SK-N-SH (cell line): ENCODE results near the gene ZNF688. TPM values are rescaled to one million over a fixed set of nuclear protein-coding genes. Genes with fewer than 3 reads are reported as not detected.
"Not testable (repeated sequence)": the region's sequence is repeated elsewhere in the genome, so short reads cannot be mapped to it uniquely, and the experiment has no call there.

ENCODE experiments used
- CTCF ChIA-PET: fragments of 300-600, 350-600 bp; formaldehyde crosslinking; extraction: SDS; loops from one replicate; lab custom pipeline; 2021; lab: Yijun Ruan, JAX
- POLR2A ChIA-PET: fragments of 350-600 bp; sonication (Branson Sonifier 250); formaldehyde crosslinking; extraction: SDS; loops from one replicate; lab custom pipeline; 2020; ENCODE audit warnings: antibody characterized with exemption, inconsistent platforms; lab: Yijun Ruan, JAX
- DNase-seq: peaks from one replicate; pipeline ENCODE4 v3.0.0; 2012
- H2AFZ ChIP-seq: fragments of 200-600 bp; sonication (generic); 2 replicates; pipeline ENCODE4 v1.8.1; 2016; ENCODE audit warnings: antibody characterized with exemption, mild to moderate bottlenecking, low read depth
- H3F3A ChIP-seq: fragments of 200-600 bp; sonication (generic); replicated peaks from 2 replicates; pipeline ENCODE3; 2016; ENCODE audit warnings: antibody characterized with exemption, mild to moderate bottlenecking; ENCODE audit not compliant: insufficient read depth
- H3K27ac ChIP-seq, 2 experiments: fragments of 200-500 bp in 1 of 2; fragments of 200-600 bp in 1 of 2; sonication (Bioruptor generic) in 1 of 2; sonication (generic), shearing (Covaris generic) in 1 of 2; 2 replicates each; pipeline versions ENCODE4 v1.5.1 to v1.6.1; 2014 to 2016; ENCODE audit warnings: low read depth in 2 of 2, inconsistent platforms in 1 of 2, low read length in 1 of 2, mild to moderate bottlenecking in 1 of 2, mixed read lengths in 1 of 2
- H3K27me3 ChIP-seq: fragments of 200-600 bp; sonication (generic), shearing (Covaris generic); 2 replicates; pipeline ENCODE4 v1.6.1; 2016; ENCODE audit warnings: mixed run types; ENCODE audit not compliant: insufficient read depth
- H3K36me3 ChIP-seq, 2 experiments: fragments of 200-500 bp in 1 of 2; fragments of 200-600 bp in 1 of 2; sonication (Bioruptor generic) in 1 of 2; sonication (generic) in 1 of 2; replicated peaks in 1 of 2; 2 replicates each; pipeline versions ENCODE3 to v1.5.1; 2014 to 2016; ENCODE audit warnings: low read length in 1 of 2, mild to moderate bottlenecking in 1 of 2; ENCODE audit not compliant: insufficient read depth in 2 of 2, control insufficient read depth in 1 of 2
- H3K4me1 ChIP-seq, 2 experiments: fragments of 200-500 bp in 1 of 2; fragments of 200-600 bp in 1 of 2; sonication (Bioruptor generic) in 1 of 2; sonication (generic), shearing (Covaris generic) in 1 of 2; 2 replicates each; pipeline versions ENCODE4 v1.5.1 to v1.6.1; 2014 to 2016; ENCODE audit warnings: low read depth in 1 of 2, low read length in 1 of 2, mixed run types in 1 of 2; ENCODE audit not compliant: insufficient read depth in 2 of 2, control insufficient read depth in 1 of 2
- H3K4me2 ChIP-seq: fragments of 200-600 bp; sonication (generic), shearing (Covaris generic); 2 replicates; pipeline ENCODE4 v1.6.1; 2017; ENCODE audit warnings: mixed run types
- H3K4me3 ChIP-seq, 2 experiments: fragments of 200-500 bp in 1 of 2; fragments of 200-600 bp in 1 of 2; sonication (Bioruptor generic) in 1 of 2; sonication (generic), shearing (Covaris generic) in 1 of 2; 2 replicates each; pipeline versions ENCODE4 v1.5.1 to v1.8.1; 2014 to 2016; ENCODE audit warnings: low read depth in 2 of 2, inconsistent platforms in 1 of 2, low read length in 1 of 2, mild to moderate bottlenecking in 1 of 2, mixed read lengths in 1 of 2, moderate library complexity in 1 of 2
- H3K79me2 ChIP-seq: fragments of 200-600 bp; sonication (generic); 2 replicates; pipeline ENCODE4 v1.8.1; 2017; ENCODE audit warnings: mild to moderate bottlenecking; ENCODE audit not compliant: insufficient read depth
- H3K9ac ChIP-seq: fragments of 200-600 bp; sonication (generic); 2 replicates; pipeline ENCODE4 v1.6.1; 2017; ENCODE audit warnings: mixed run types
- H3K9me2 ChIP-seq: fragments of 200-600 bp; sonication (generic); 2 replicates; pipeline ENCODE4 v1.6.1; 2017; ENCODE audit warnings: mixed run types
- H3K9me3 ChIP-seq: fragments of 200-600 bp; sonication (generic); 2 replicates; pipeline ENCODE4 v1.6.1; 2017; ENCODE audit warnings: mixed run types, mild to moderate bottlenecking, moderate library complexity
- H4K20me1 ChIP-seq: fragments of 200-600 bp; sonication (generic); 2 replicates; pipeline ENCODE4 v1.6.1; 2017; ENCODE audit warnings: mild to moderate bottlenecking, mixed run types; ENCODE audit not compliant: insufficient read depth
- GABPA ChIP-seq: IDR thresholded peaks from 2 replicates; pipeline ENCODE4 v1.4.0; 2012; ENCODE audit warnings: low read depth, mild to moderate bottlenecking
- GATA2 ChIP-seq: sonication (generic); formaldehyde crosslinking; IDR thresholded peaks from 2 replicates; pipeline ENCODE4 v1.5.0; 2020; ENCODE audit warnings: mild to moderate bottlenecking, missing genetic modification reagents
- MEF2A ChIP-seq: IDR thresholded peaks from 2 replicates; pipeline ENCODE4 v1.4.0; 2012; ENCODE audit warnings: low read depth, borderline replicate concordance
- REST ChIP-seq: IDR thresholded peaks from 2 replicates; pipeline ENCODE4 v1.6.1; 2012; ENCODE audit warnings: mild to moderate bottlenecking, low read depth, low read length, moderate library complexity
- SIN3A ChIP-seq: IDR thresholded peaks from 2 replicates; pipeline ENCODE4 v1.6.1; 2012; ENCODE audit warnings: low read depth, mild to moderate bottlenecking, low read length, moderate library complexity, borderline replicate concordance
- USF2 ChIP-seq: fragments of 150-350 bp; IDR thresholded peaks from 2 replicates; pipeline ENCODE4 v1.6.1; 2017; ENCODE audit warnings: antibody characterized with exemption, low read length, low read depth, borderline replicate concordance
- WGBS: methylation state at CpG from one replicate; pipeline ENCODE4 v1.1.6; 2017; ENCODE audit warnings: low lambda C conversion rate; 5-methylcytosine and 5-hydroxymethylcytosine counted together
- polyA plus RNA-seq, 3 experiments: library from polyadenylated mRNA; depleted of rRNA; stranded (reverse); fragments of >200 nt; gene quantifications; 2 replicates each; pipeline ENCODE4 v1.2.3, GENCODE V29; 2012

Gene ZNF688
- polyA plus RNA-seq, 1 of the 3 experiments (the other 2 are of a cell fraction): 13.4 TPM

GRCh38 chr16:30539000-30539964, 32.2 kb downstream of the ZNF688 start:
- H3K4me1 ChIP-seq: peaks cover 6 to 8% of the 10 kb centered on the region in 2 experiments; a peak in 3 of 4 replicates
- peaks cover 6% of the 10 kb centered on the region for H3F3A ChIP-seq
- no peaks in the 10 kb centered on the region for H3K27me3 ChIP-seq
- no peak overlapping the region for H3K9ac ChIP-seq
- TF ChIP-seq GATA2 (CRISPR knock-in tag) (no peak), GABPA (no peak), MEF2A (no peak), SIN3A (no peak), USF2 (no peak), REST (no peak)
- H3K79me2 ChIP-seq: peaks cover 8% of the 10 kb centered on the region
- no peak overlapping the region for H3K27ac ChIP-seq
- no peak overlapping the region for H2AFZ ChIP-seq
- H3K4me3 ChIP-seq: no peak overlapping the region
- H4K20me1 ChIP-seq: no peaks in the 10 kb centered on the region
- H3K36me3 ChIP-seq: no peaks in the 10 kb centered on the region
- ChIA-PET CTCF (no interaction called here), POLR2A (no interaction called here)
- 83% methylated on average over 6 of the region's 8 CpGs for WGBS
- H3K9me2 ChIP-seq: no peaks in the 10 kb centered on the region
- DNase-seq: no peak
- no peak overlapping the region for H3K4me2 ChIP-seq
- H3K9me3 ChIP-seq: no peaks in the 10 kb centered on the region

- H3F3A ChIP-seq, H2AFZ ChIP-seq, H4K20me1 ChIP-seq, H3K9me3 ChIP-seq, H3K9me2 ChIP-seq, DNase-seq, H3K4me3 ChIP-seq, H3K4me2 ChIP-seq, H3K27me3 ChIP-seq, H3K27ac ChIP-seq, H3K36me3 ChIP-seq, H3K9ac ChIP-seq: not testable (repeated sequence)
- Histone ChIP-seq H3K4me1 (peaks cover 8 to 17% of the 10 kb centered on the region in 2 experiments; a peak in 3 of 4 replicates), H3K79me2 (peaks cover 16% of the 10 kb centered on the region)
- POLR2A ChIA-PET: interaction anchor here (0.6 to 2.8 kb wide), 7 partner anchors 10 to 192 kb away, joined by 3 to 47 read pairs (median 3); partner anchors contain the start of genes DCTPP1, FBRS, ZNF688 and ZNF764
- 98% methylated on average over 13 of the region's 13 CpGs for WGBS
- CTCF ChIA-PET: interaction anchor here (0.7 to 2.4 kb wide), 10 partner anchors 9 to 107 kb away, joined by 3 to 19 read pairs (median 4); partner anchors contain the start of genes DCTPP1, ZNF764 and ZNF785
Measured at GRCh38 chr16:30536391-30537024, 35.0 kb downstream of the ZNF688 start.
